ENCODE data around the gene SELENON.

Gene SELENON

GRCh38 chr1:25793585-25794170, 6.3 kb upstream of the SELENON start:
- DNase-seq (ENCODE audit: low read depth, low spot score) = no peak

- DNase-seq (ENCODE audit: low read depth, low spot score) = no peak
Measured at GRCh38 chr1:25794325-25794724, 5.7 kb upstream of the SELENON start.

- DNase-seq (ENCODE audit: low read depth, low spot score) = no peak
Measured at GRCh38 chr1:25795211-25795610, 4.8 kb upstream of the SELENON start.

- DNase-seq (ENCODE audit: low read depth, low spot score) = no peak
Measured at GRCh38 chr1:25795946-25796810, 3.8 kb upstream of the SELENON start.

- peak; percentile 74 for DNase-seq (ENCODE audit: low read depth, low spot score)
Measured at GRCh38 chr1:25796811-25797458, 3.1 kb upstream of the SELENON start.

- DNase-seq (ENCODE audit: low read depth, low spot score) = no peak
Measured at GRCh38 chr1:25797939-25798338, 2.1 kb upstream of the SELENON start.

- DNase-seq (ENCODE audit: low read depth, low spot score) = no peak
Measured at GRCh38 chr1:25798666-25799351, 1.2 kb upstream of the SELENON start.

- no peak for DNase-seq (ENCODE audit: low read depth, low spot score)
Measured at GRCh38 chr1:25799352-25799934, 550 bp upstream of the SELENON start.

- no peak for DNase-seq (ENCODE audit: low read depth, low spot score)
Measured at GRCh38 chr1:25800703-25801377, 847 bp downstream of the SELENON start.

GRCh38 chr1:25802915-25803314, 2.9 kb downstream of the SELENON start:
- no peak for DNase-seq (ENCODE audit: low read depth, low spot score)

- DNase-seq (ENCODE audit: low read depth, low spot score) = no peak
Measured at GRCh38 chr1:25803368-25803767, 3.4 kb downstream of the SELENON start.

GRCh38 chr1:25804244-25804963, 4.4 kb downstream of the SELENON start:
- DNase-seq (ENCODE audit: low read depth, low spot score) = no peak

GRCh38 chr1:25804964-25805862, 5.2 kb downstream of the SELENON start:
- no peak for DNase-seq (ENCODE audit: low read depth, low spot score)

- no peak for DNase-seq (ENCODE audit: low read depth, low spot score)
Measured at GRCh38 chr1:25805863-25806225, 5.9 kb downstream of the SELENON start.

GRCh38 chr1:25806418-25806817, 6.4 kb downstream of the SELENON start:
- no peak for DNase-seq (ENCODE audit: low read depth, low spot score)

- DNase-seq (ENCODE audit: low read depth, low spot score) = no peak
Measured at GRCh38 chr1:25807480-25808390, 7.7 kb downstream of the SELENON start.

- DNase-seq (ENCODE audit: low read depth, low spot score) = no peak
Measured at GRCh38 chr1:25808481-25809244, 8.7 kb downstream of the SELENON start.
